GM12872 (cell line): ENCODE measurements around the gene CRTC3.

Experiments used
- CTCF ChIP-seq: IDR thresholded peaks from 3 replicates; pipeline ENCODE4 v1.5.1; 2011; ENCODE audit warnings: low read depth, mild to moderate bottlenecking, low read length, moderate library complexity; ENCODE audit not compliant: insufficient read depth

Gene CRTC3

DNA sequence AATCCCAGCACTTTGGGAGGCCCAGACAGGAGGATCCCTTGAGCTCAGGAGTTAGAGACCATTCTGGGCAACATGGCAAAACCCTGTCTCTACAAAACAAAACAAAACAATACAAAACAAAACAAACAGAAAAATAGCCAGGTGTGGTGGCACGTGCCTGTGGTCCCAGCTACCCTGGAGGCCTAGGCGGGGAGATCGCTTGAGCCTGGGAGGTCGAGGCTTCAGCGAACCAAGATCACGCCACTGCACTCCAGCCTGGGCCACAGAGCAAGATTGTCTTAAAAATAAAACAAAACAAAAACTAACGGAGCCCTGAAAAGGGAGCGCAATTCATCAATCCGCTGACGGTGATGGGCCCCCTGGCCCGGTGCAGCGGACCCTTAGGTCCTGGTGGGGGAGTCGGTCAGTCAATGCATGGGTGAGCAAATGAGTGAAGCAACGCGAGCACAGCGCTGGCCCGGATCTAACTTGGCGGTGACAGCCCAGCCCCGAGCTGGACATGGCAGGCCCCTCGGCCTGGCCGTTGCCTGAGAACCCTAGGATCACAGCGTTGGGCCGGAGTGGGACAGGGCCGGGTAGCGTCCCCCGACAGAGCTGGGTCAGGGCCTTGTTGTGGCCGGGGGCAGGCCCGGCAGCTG is 135.0 kb downstream of the CRTC3 start:
- no peak for TF ChIP-seq CTCF

GRCh38 chr15:90665288-90666134 is 135.8 kb downstream of the CRTC3 start:
- no peak for TF ChIP-seq CTCF

GRCh38 chr15:90666135-90666909 is 136.6 kb downstream of the CRTC3 start:
- TF ChIP-seq CTCF, result no peak

- no peak for TF ChIP-seq CTCF
Measured at GRCh38 chr15:90667073-90667754, 137.5 kb downstream of the CRTC3 start.

- TF ChIP-seq CTCF, result no peak
Measured at GRCh38 chr15:90671216-90671615, 141.5 kb downstream of the CRTC3 start.

- TF ChIP-seq CTCF, result no peak
Measured at GRCh38 chr15:90674476-90674875, 144.8 kb downstream of the CRTC3 start.

DNA sequence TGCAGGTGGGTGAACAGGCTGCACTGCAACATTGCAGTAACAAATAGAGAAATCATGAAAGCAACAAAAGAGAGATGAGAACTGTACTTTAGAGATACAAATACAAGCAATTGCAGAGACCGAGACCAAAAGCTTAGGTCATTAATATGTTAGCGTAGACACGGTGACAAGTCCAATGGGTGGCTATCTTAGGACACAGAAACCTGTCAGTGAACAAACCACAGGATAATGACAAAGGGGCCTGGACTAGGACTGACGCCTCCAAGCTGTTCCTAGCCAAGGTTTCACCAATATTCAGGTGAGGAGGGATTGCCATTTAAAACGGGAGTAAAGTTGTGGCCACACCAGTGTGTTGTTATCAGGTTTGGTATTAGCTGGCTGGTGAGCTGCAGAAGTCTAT is 145.7 kb downstream of the CRTC3 start:
- TF ChIP-seq CTCF, result no peak
